HCT116 (cell line): ENCODE measurements around the gene TCF12. TPM values are rescaled to one million over a fixed set of nuclear protein-coding genes. Genes with fewer than 3 reads are reported as not detected.

ENCODE experiments used
- ATAC-seq: fragments of 200-7000 bp; cut with Tn5 transposase; 2 replicates; pipeline ENCODE4 v1.9.1; 2020; ENCODE audit warnings: mild to moderate bottlenecking, moderate library complexity
- BruUV-seq: library from RNA; stranded (reverse); fragments of 400-500 nt; replicated peaks from 2 replicates; lab custom pipeline; 2021; lab: Mats Ljungman, UMichigan
- CTCF ChIA-PET: fragments of 300-600 bp; sonication (Branson Sonifier 250); formaldehyde crosslinking; loops from one replicate; lab custom pipeline; 2021; ENCODE audit warnings: antibody characterized with exemption; lab: Charles Lee
- POLR2A ChIA-PET: fragments of 300-600, 350-600 bp; sonication (Branson Sonifier 250); formaldehyde crosslinking; loops from one replicate; lab custom pipeline; 2021; ENCODE audit warnings: antibody characterized with exemption; lab: Charles Lee
- RAD21 ChIA-PET, 2 experiments: fragments of 300-600 bp; sonication (Branson Sonifier 250); formaldehyde crosslinking; loops; one replicate each; lab custom pipeline; 2023; ENCODE audit warnings: low total read pairs in 2 of 2; ENCODE audit not compliant: uncharacterized antibody in 2 of 2, unreplicated experiment in 2 of 2, low non-redundant PET in 1 of 2; lab: Charles Lee
- DNase-seq: peaks from one replicate; pipeline ENCODE4 v3.0.0-alpha.2; 2010; ENCODE audit warnings: low read depth, low spot score
- H2AFZ ChIP-seq: fragments of 200-600 bp; shearing (Covaris generic), sonication (generic); 2 replicates; pipeline ENCODE4 v1.6.1; 2017; ENCODE audit warnings: low read depth, mixed run types, mixed read lengths, antibody characterized with exemption, low read length; ENCODE audit not compliant: poor library complexity, severe bottlenecking
- H3K27ac ChIP-seq: 2 replicates; pipeline ENCODE4 v1.5.1; 2012; ENCODE audit warnings: low read depth, low read length
- H3K27me3 ChIP-seq: fragments of 200-600 bp; sonication (generic); 2 replicates; pipeline ENCODE4 v1.6.1; 2016; ENCODE audit warnings: mixed run types, low read length, mixed read lengths; ENCODE audit not compliant: insufficient read depth
- H3K36me3 ChIP-seq, 2 experiments: fragments of 200-500 bp in 1 of 2; fragments of 200-600 bp in 1 of 2; sonication (Bioruptor generic) in 1 of 2; sonication (generic) in 1 of 2; 2 replicates each; pipeline versions ENCODE4 v1.5.1 to v1.6.1; 2014 to 2016; ENCODE audit warnings: low read length in 2 of 2, inconsistent platforms in 1 of 2, mixed read lengths in 1 of 2, mixed run types in 1 of 2; ENCODE audit not compliant: insufficient read depth in 2 of 2, control insufficient read depth in 1 of 2
- H3K4me1 ChIP-seq, 2 experiments: fragments of 200-600 bp in 1 of 2; sonication (generic) in 1 of 2; 2 replicates each; pipeline versions ENCODE4 v1.5.1 to v1.6.1; 2012 to 2017; ENCODE audit warnings: low read length in 2 of 2, inconsistent platforms in 1 of 2, mild to moderate bottlenecking in 1 of 2, mixed read lengths in 1 of 2, mixed run types in 1 of 2, moderate library complexity in 1 of 2; ENCODE audit not compliant: insufficient read depth in 2 of 2, control insufficient read depth in 1 of 2
- H3K4me2 ChIP-seq: fragments of 200-600 bp; sonication (generic); 2 replicates; pipeline ENCODE4 v1.6.1; 2017; ENCODE audit warnings: mixed run types, low read length, mixed read lengths
- H3K4me3 ChIP-seq, 2 experiments: fragments of 200-600 bp in 1 of 2; sonication (generic) in 1 of 2; replicated peaks in 1 of 2; 2 replicates each; pipeline ENCODE4 v1.5.1; 2011 to 2016; ENCODE audit warnings: low read length in 2 of 2, control low read depth in 1 of 2, low read depth in 1 of 2, mild to moderate bottlenecking in 1 of 2, mixed read lengths in 1 of 2, mixed run types in 1 of 2
- H3K79me2 ChIP-seq: fragments of 200-600 bp; sonication (generic); 2 replicates; pipeline ENCODE4 v1.6.1; 2017; ENCODE audit warnings: mild to moderate bottlenecking, mixed run types, low read length, moderate library complexity, mixed read lengths; ENCODE audit not compliant: insufficient read depth
- H3K9ac ChIP-seq: fragments of 200-600 bp; sonication (generic); 2 replicates; pipeline ENCODE4 v1.6.1; 2016; ENCODE audit warnings: low read length, mixed read lengths
- H3K9me2 ChIP-seq: fragments of 200-600 bp; sonication (generic), shearing (Covaris generic); 2 replicates; pipeline ENCODE4 v1.6.1; 2017; ENCODE audit warnings: mixed run types, mild to moderate bottlenecking, moderate library complexity; ENCODE audit not compliant: insufficient read depth
- H3K9me3 ChIP-seq, 2 experiments: fragments of 200-500 bp in 1 of 2; fragments of 200-600 bp in 1 of 2; sonication (Bioruptor generic) in 1 of 2; sonication (generic) in 1 of 2; 2 replicates each; pipeline ENCODE4 v1.6.1; 2014 to 2017; ENCODE audit warnings: low read length in 2 of 2, mixed read lengths in 2 of 2, inconsistent platforms in 1 of 2, low read depth in 1 of 2, mild to moderate bottlenecking in 1 of 2, mixed run types in 1 of 2, moderate library complexity in 1 of 2; ENCODE audit not compliant: control insufficient read depth in 1 of 2, insufficient read depth in 1 of 2
- H4K20me1 ChIP-seq: fragments of 200-600 bp; sonication (generic), shearing (Covaris generic); 2 replicates; pipeline ENCODE4 v1.6.1; 2017; ENCODE audit warnings: mixed run types, mild to moderate bottlenecking, moderate library complexity; ENCODE audit not compliant: insufficient read depth
- ELF1 ChIP-seq: IDR thresholded peaks from 2 replicates; pipeline ENCODE4 v1.6.1; 2012; ENCODE audit warnings: low read depth, borderline replicate concordance
- EZH2 ChIP-seq: fragments of 200-600 bp; sonication (generic); IDR thresholded peaks from 2 replicates; pipeline ENCODE4 v1.6.1; 2017; ENCODE audit warnings: antibody characterized with exemption, mixed run types
- EZH2phosphoT487 ChIP-seq: fragments of 200-600 bp; IDR thresholded peaks from 2 replicates; pipeline ENCODE4 v1.6.1; 2018; ENCODE audit warnings: antibody characterized with exemption, borderline replicate concordance
- FOSL1 ChIP-seq: IDR thresholded peaks from 2 replicates; pipeline ENCODE4 v1.6.1; 2012; ENCODE audit warnings: low read depth
- JUND ChIP-seq: IDR thresholded peaks from 2 replicates; pipeline ENCODE4 v1.6.1; 2012
- POLR2AphosphoS5 ChIP-seq: IDR thresholded peaks from 2 replicates; pipeline ENCODE4 v1.6.1; 2011; ENCODE audit warnings: mild to moderate bottlenecking, low read depth, low read length, moderate library complexity
- RAD21 ChIP-seq: IDR thresholded peaks from 2 replicates; pipeline ENCODE4 v1.6.1; 2012; ENCODE audit warnings: low read depth, mild to moderate bottlenecking
- SIN3A ChIP-seq: IDR thresholded peaks from 2 replicates; pipeline ENCODE4 v1.6.1; 2012; ENCODE audit warnings: low read depth
- SP1 ChIP-seq: IDR thresholded peaks from 2 replicates; pipeline ENCODE4 v1.6.1; 2012; ENCODE audit warnings: low read depth
- SRF ChIP-seq: IDR thresholded peaks from 2 replicates; pipeline ENCODE4 v1.6.1; 2012; ENCODE audit warnings: low read depth
- YY1 ChIP-seq: IDR thresholded peaks from 2 replicates; pipeline ENCODE4 v1.6.1; 2011; ENCODE audit warnings: low read length, low read depth, moderate library complexity, mild to moderate bottlenecking; ENCODE audit not compliant: insufficient replicate concordance; ENCODE audit errors: extremely low read depth
- ZBTB33 ChIP-seq: IDR thresholded peaks from 2 replicates; pipeline ENCODE4 v1.6.1; 2011; ENCODE audit warnings: mild to moderate bottlenecking, low read length, moderate library complexity; ENCODE audit not compliant: insufficient replicate concordance; ENCODE audit errors: extremely low read depth
- ZFX ChIP-seq: fragments of 450-650 bp; IDR thresholded peaks from 2 replicates; pipeline ENCODE4 v1.6.1; 2017
- ZNF274 ChIP-seq: fragments of 200-500 bp; sonication (Bioruptor generic); IDR thresholded peaks from 2 replicates; pipeline ENCODE4 v1.6.1; 2014; ENCODE audit warnings: mild to moderate bottlenecking, low read depth, low read length, inconsistent platforms
- intact Hi-C: fragments of 100-400 bp; cut with micrococcal nuclease; formaldehyde crosslinking; loops from 2 replicates; pipeline ENCODE4 v1.10.0; 2022
- total RNA-seq: library from RNA; stranded (reverse); gene quantifications from one replicate; pipeline ENCODE4 v1.2.1, GENCODE V29; 2021; ENCODE audit not compliant: unreplicated experiment
- TF ChIP-seq, protein P1 (sequence below): IDR thresholded peaks from 2 replicates; pipeline ENCODE4 v1.6.1; 2012

The TCF12 gene
- total RNA-seq, 1 experiment from 2014 or later = 71.6 TPM

DNA sequence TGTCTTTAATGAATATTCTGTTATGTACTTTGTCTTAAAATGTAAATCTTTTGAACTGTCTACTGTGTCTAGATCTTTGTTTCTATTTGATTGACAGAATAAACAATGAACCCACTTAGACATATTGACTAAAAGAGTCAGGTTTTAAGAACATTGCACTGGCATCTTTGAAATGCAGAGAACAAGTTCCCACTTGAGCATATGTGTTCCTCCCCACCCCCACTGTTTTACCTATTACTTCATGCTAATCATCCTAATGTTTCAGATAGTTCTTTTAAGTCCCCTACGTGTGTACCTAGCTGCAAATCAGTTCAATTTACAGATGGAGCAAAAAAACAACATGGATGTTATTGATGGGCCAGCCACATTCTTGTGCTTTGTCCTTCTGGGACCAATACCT is 11.7 kb upstream of the TCF12 start:
- Histone ChIP-seq H3K36me3 (no peaks in the 10 kb centered on the region), H3K9me2 (no peaks in the 10 kb centered on the region), H3K9me3 (no peaks in the 10 kb centered on the region), H3K27me3 (no peaks in the 10 kb centered on the region), H2AFZ (no peak overlapping the region), H4K20me1 (no peaks in the 10 kb centered on the region), H3K27ac (no peak overlapping the region), H3K9ac (no peak overlapping the region), H3K4me3 (no peak overlapping the region), H3K4me1 (no peaks in the 10 kb centered on the region), H3K79me2 (no peaks in the 10 kb centered on the region), H3K4me2 (no peak overlapping the region)
- ChIA-PET RAD21 (no interaction called here), CTCF (interaction anchor here (1.5 kb wide), 1 partner anchor 12 kb away, joined by 3 read pairs; the partner anchor contains the start of gene TCF12), POLR2A (interaction anchor here (1.5 kb wide), 1 partner anchor 11 kb away, joined by 4 read pairs; the partner anchor contains the start of gene TCF12)
- intact Hi-C loops = loop anchor here (10.0 kb wide), 1 partner anchor 398 kb away; no protein-coding TSS in a partner anchor
- ATAC-seq (no peak), DNase-seq (no peak)
- no TSS peak for BruUV-seq
- TF ChIP-seq, protein P1, sequence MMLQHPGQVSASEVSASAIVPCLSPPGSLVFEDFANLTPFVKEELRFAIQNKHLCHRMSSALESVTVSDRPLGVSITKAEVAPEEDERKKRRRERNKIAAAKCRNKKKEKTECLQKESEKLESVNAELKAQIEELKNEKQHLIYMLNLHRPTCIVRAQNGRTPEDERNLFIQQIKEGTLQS = no peak
- no peak for TF ChIP-seq FOSL1
- no peak for TF ChIP-seq EZH2phosphoT487
- TF ChIP-seq RAD21 = no peak

DNA sequence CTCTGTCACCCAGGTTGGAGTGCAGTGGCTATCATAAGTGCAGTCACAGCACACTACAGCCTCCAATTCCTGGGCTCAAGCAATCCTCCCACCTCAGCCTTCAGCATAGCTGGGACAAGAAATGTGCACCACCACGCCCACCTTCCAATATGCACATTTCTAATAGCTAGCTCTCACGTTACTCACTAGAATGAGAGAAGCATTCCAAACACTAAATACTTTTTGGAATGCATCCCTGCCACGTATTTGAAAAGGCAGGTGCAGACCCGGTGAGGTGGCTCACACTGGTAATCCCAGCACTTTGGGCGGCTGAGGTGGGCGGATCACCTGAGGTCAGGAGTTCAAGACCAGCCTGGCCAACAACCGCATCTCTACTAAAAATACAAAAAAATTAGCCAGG is 7.6 kb upstream of the TCF12 start:
- H3K4me2 ChIP-seq = no peak overlapping the region
- no peaks in the 10 kb centered on the region for H3K36me3 ChIP-seq
- no TSS peak for BruUV-seq
- no peaks in the 10 kb centered on the region for H3K27me3 ChIP-seq
- no peaks in the 10 kb centered on the region for H3K4me1 ChIP-seq
- RAD21 ChIA-PET = no interaction called here
- TF ChIP-seq SP1 (no peak), YY1 (no peak), FOSL1 (no peak), ELF1 (no peak), SRF (no peak), EZH2 (no peak), POLR2AphosphoS5 (no peak), JUND (no peak), ZNF274 (no peak), SIN3A (no peak), ZBTB33 (no peak), EZH2phosphoT487 (no peak), ZFX (no peak)
- TF ChIP-seq, protein P1 = no peak
- TF ChIP-seq, all 23 proteins: peak for 0
- Histone ChIP-seq H2AFZ (no peak overlapping the region), H3K9me2 (no peaks in the 10 kb centered on the region), H3K9me3 (no peaks in the 10 kb centered on the region), H4K20me1 (no peaks in the 10 kb centered on the region), H3K9ac (no peak overlapping the region), H3K4me3 (no peak overlapping the region), H3K27ac (no peak overlapping the region), H3K79me2 (no peaks in the 10 kb centered on the region)
- CTCF ChIA-PET = no interaction called here
- POLR2A ChIA-PET = interaction anchor here (1.0 kb wide), 1 partner anchor 18 kb away, joined by 3 read pairs; no protein-coding TSS in a partner anchor
- DNase-seq (no peak), ATAC-seq (no peak)
- intact Hi-C loops = no loop called here
